H1 (cell line): ENCODE results near the gene CSHL1. TPM values are rescaled to one million over a fixed set of nuclear protein-coding genes. Genes with fewer than 3 reads are reported as not detected.
"Not testable (repeated sequence)": the region's sequence is repeated elsewhere in the genome, so short reads cannot be mapped to it uniquely, and the experiment has no call there.

Experiments
- CTCF ChIA-PET: fragments of 300-600 bp; sonication (Branson Sonifier 250); formaldehyde crosslinking; loops from one replicate; lab custom pipeline; 2021; ENCODE audit not compliant: partially characterized antibody; lab: Charles Lee
- POLR2A ChIA-PET: fragments of 300-600 bp; sonication (Branson Sonifier 250); formaldehyde crosslinking; loops from one replicate; lab custom pipeline; 2021; ENCODE audit warnings: inconsistent platforms; ENCODE audit not compliant: partially characterized antibody; lab: Charles Lee
- DNase-seq, 2 experiments: peaks; one replicate each; pipeline versions ENCODE4 v3.0.0 to v3.0.0-alpha.2; 2010 to 2022; ENCODE audit warnings: low spot score in 2 of 2, low read depth in 1 of 2, mixed read lengths in 1 of 2
- FAIRE-seq: peaks from 2 replicates; lab custom pipeline; 2011; peaks lifted over from hg19 to GRCh38; lab: Jason Lieb, UNC
- H2AFZ ChIP-seq: 2 replicates; pipeline ENCODE4 v1.8.1; 2012; ENCODE audit warnings: low read length, inconsistent platforms
- H2AK5ac ChIP-seq: 2 replicates; pipeline ENCODE4 v1.6.1; 2013; ENCODE audit warnings: low read depth, low read length
- H2BK120ac ChIP-seq: replicated peaks from 2 replicates; pipeline ENCODE3; 2013; ENCODE audit warnings: low read depth, low read length, inconsistent platforms
- H2BK12ac ChIP-seq: 2 replicates; pipeline ENCODE4 v1.6.1; 2013; ENCODE audit warnings: low read depth, low read length
- H2BK15ac ChIP-seq: 2 replicates; pipeline ENCODE4 v1.6.1; 2013; ENCODE audit warnings: low read length
- H2BK20ac ChIP-seq: 2 replicates; pipeline ENCODE4 v1.6.1; 2013; ENCODE audit warnings: low read length
- H2BK5ac ChIP-seq: 2 replicates; pipeline ENCODE4 v1.6.1; 2013; ENCODE audit warnings: low read depth, low read length
- H3K14ac ChIP-seq: 2 replicates; pipeline ENCODE4 v1.6.1; 2013; ENCODE audit warnings: inconsistent platforms; ENCODE audit not compliant: insufficient read length
- H3K18ac ChIP-seq: 2 replicates; pipeline ENCODE4 v1.6.1; 2013; ENCODE audit warnings: low read length; ENCODE audit errors: extremely low read depth
- H3K23ac ChIP-seq: 2 replicates; pipeline ENCODE4 v1.6.1; 2013; ENCODE audit warnings: inconsistent platforms; ENCODE audit not compliant: insufficient read length
- H3K23me2 ChIP-seq: 2 replicates; pipeline ENCODE4 v1.6.1; 2013; ENCODE audit warnings: low read depth, low read length
- H3K27ac ChIP-seq: 2 replicates; pipeline ENCODE4 v1.6.1; 2011; ENCODE audit warnings: low read depth, low read length, inconsistent platforms
- H3K27me3 ChIP-seq, 4 experiments: replicated peaks in 1 of 4; 1 replicate in 1 of 4; 2 replicates in 3 of 4; pipeline versions ENCODE4 v1.6.1 to v1.8.1; 2011 to 2013; ENCODE audit warnings: low read length in 3 of 4, mild to moderate bottlenecking in 3 of 4, inconsistent platforms in 2 of 4, mixed read lengths in 2 of 4, moderate library complexity in 1 of 4; ENCODE audit not compliant: control insufficient read depth in 3 of 4, insufficient read depth in 3 of 4; ENCODE audit errors: extremely low read depth in 1 of 4
- H3K36me3 ChIP-seq, 4 experiments: 2 replicates each; pipeline versions ENCODE4 v1.6.1 to v1.8.1; 2011 to 2013; ENCODE audit warnings: mild to moderate bottlenecking in 4 of 4, low read length in 3 of 4, moderate library complexity in 2 of 4, control low read depth in 1 of 4, inconsistent platforms in 1 of 4; ENCODE audit not compliant: insufficient read depth in 4 of 4, control insufficient read depth in 2 of 4
- H3K4ac ChIP-seq: replicated peaks from 2 replicates; pipeline ENCODE3; 2013; ENCODE audit warnings: low read length, low read depth, mixed read lengths, inconsistent platforms; ENCODE audit not compliant: insufficient read length
- H3K4me1 ChIP-seq, 4 experiments: replicated peaks in 1 of 4; 1 replicate in 1 of 4; 2 replicates in 3 of 4; pipeline versions ENCODE4 v1.6.1 to v1.8.1; 2011 to 2013; ENCODE audit warnings: low read length in 3 of 4, inconsistent platforms in 2 of 4, mixed read lengths in 1 of 4; ENCODE audit not compliant: insufficient read depth in 4 of 4, control insufficient read depth in 3 of 4
- H3K4me2 ChIP-seq, 2 experiments: 2 replicates each; pipeline versions ENCODE4 v1.6.1 to v1.8.1; 2011 to 2013; ENCODE audit warnings: low read depth in 2 of 2, low read length in 2 of 2, control low read depth in 1 of 2, inconsistent platforms in 1 of 2, mild to moderate bottlenecking in 1 of 2; ENCODE audit not compliant: insufficient read depth in 1 of 2
- H3K4me3 ChIP-seq, 4 experiments: fragments of 200-600, 300-600 bp in 1 of 4; sonication (generic), shearing (Covaris generic), sonication (Bioruptor Twin) in 1 of 4; 2 replicates each; pipeline versions ENCODE4 v1.5.1 to v1.8.1; 2011 to 2016; ENCODE audit warnings: low read length in 4 of 4, low read depth in 3 of 4, control low read depth in 2 of 4, inconsistent platforms in 2 of 4, mild to moderate bottlenecking in 2 of 4, mixed read lengths in 1 of 4, moderate library complexity in 1 of 4; ENCODE audit not compliant: insufficient read depth in 2 of 4; ENCODE audit errors: extremely low read depth in 1 of 4
- H3K56ac ChIP-seq: replicated peaks from 2 replicates; pipeline ENCODE3; 2013; ENCODE audit warnings: low read depth, mild to moderate bottlenecking, mixed read lengths, low read length, inconsistent platforms; ENCODE audit not compliant: insufficient read length
- H3K79me1 ChIP-seq: 2 replicates; pipeline ENCODE4 v1.6.1; 2013; ENCODE audit warnings: low read depth, low read length, control low read depth
- H3K79me2 ChIP-seq, 2 experiments: 2 replicates each; pipeline versions ENCODE4 v1.6.1 to v1.8.1; 2012 to 2013; ENCODE audit warnings: low read length in 2 of 2, mild to moderate bottlenecking in 2 of 2, inconsistent platforms in 1 of 2; ENCODE audit not compliant: insufficient read depth in 2 of 2, control insufficient read depth in 1 of 2
- H3K9ac ChIP-seq, 4 experiments: replicated peaks in 1 of 4; 1 replicate in 1 of 4; 2 replicates in 3 of 4; pipeline versions ENCODE4 v1.6.1 to v1.8.1; 2011 to 2013; ENCODE audit warnings: low read depth in 3 of 4, low read length in 3 of 4, control low read depth in 2 of 4, mild to moderate bottlenecking in 2 of 4, moderate library complexity in 2 of 4, inconsistent platforms in 1 of 4; ENCODE audit errors: extremely low read depth in 1 of 4
- H3K9me3 ChIP-seq, 2 experiments: 2 replicates each; pipeline versions ENCODE4 v1.6.1 to v1.8.1; 2012 to 2013; ENCODE audit warnings: mild to moderate bottlenecking in 2 of 2, moderate library complexity in 2 of 2, control low read depth in 1 of 2, inconsistent platforms in 1 of 2, low read depth in 1 of 2, low read length in 1 of 2, mixed read lengths in 1 of 2; ENCODE audit not compliant: insufficient read depth in 2 of 2
- H4K20me1 ChIP-seq, 2 experiments: replicated peaks in 1 of 2; 2 replicates each; pipeline versions ENCODE3 to v1.8.1; 2011 to 2013; ENCODE audit warnings: inconsistent platforms in 2 of 2, low read length in 2 of 2, mild to moderate bottlenecking in 1 of 2; ENCODE audit not compliant: insufficient read depth in 2 of 2, control insufficient read depth in 1 of 2
- H4K5ac ChIP-seq: 2 replicates; pipeline ENCODE4 v1.6.1; 2013; ENCODE audit warnings: low read length, low read depth, mixed read lengths, inconsistent platforms; ENCODE audit not compliant: insufficient read length
- H4K8ac ChIP-seq: 2 replicates; pipeline ENCODE4 v1.8.0; 2013; ENCODE audit warnings: mild to moderate bottlenecking, moderate library complexity, low read length, inconsistent platforms; ENCODE audit not compliant: insufficient read depth; ENCODE audit errors: extremely low read depth
- H4K91ac ChIP-seq: replicated peaks from 2 replicates; pipeline ENCODE3; 2013; ENCODE audit warnings: low read length, mixed read lengths, inconsistent platforms; ENCODE audit not compliant: insufficient read length
- ASH2L ChIP-seq: fragments of 200-600, 300-600 bp; sonication (generic); IDR thresholded peaks from one replicate; pipeline ENCODE4 v1.7.1; 2017; ENCODE audit warnings: low read length
- BACH1 ChIP-seq: IDR thresholded peaks from 2 replicates; pipeline ENCODE4 v1.6.1; 2012; ENCODE audit warnings: low read length, improper control_type of control experiment
- CTBP2 ChIP-seq: IDR thresholded peaks from 2 replicates; pipeline ENCODE4 v1.7.0; 2011; ENCODE audit warnings: borderline replicate concordance, mild to moderate bottlenecking, moderate library complexity, mixed read lengths, low read length; ENCODE audit not compliant: insufficient read depth, insufficient read length
- GABPA ChIP-seq: IDR thresholded peaks from 2 replicates; pipeline ENCODE4 v1.6.1; 2011; ENCODE audit warnings: mild to moderate bottlenecking, low read length, moderate library complexity, borderline replicate concordance; ENCODE audit not compliant: insufficient read depth
- JUND ChIP-seq: IDR thresholded peaks from 2 replicates; pipeline ENCODE4 v1.6.1; 2011; ENCODE audit warnings: mild to moderate bottlenecking, improper control_type of control experiment, low read length
- POU5F1 ChIP-seq: IDR thresholded peaks from 2 replicates; pipeline ENCODE4 v1.6.1; 2011; ENCODE audit warnings: low read depth, mild to moderate bottlenecking, low read length, moderate library complexity
- WGBS, 2 experiments: shearing (Covaris generic) in 1 of 2; methylation state at CpG; one replicate each; pipeline versions ENCODE4 v1.1.6 to v1.1.7; 2013 to 2015; ENCODE audit warnings: low lambda C conversion rate in 2 of 2, mixed read lengths in 2 of 2, inconsistent platforms in 1 of 2, low coverage in 1 of 2, missing lambda C conversion rate in 1 of 2; ENCODE audit not compliant: insufficient replicate concordance in 2 of 2, insufficient coverage in 1 of 2, insufficient read length in 1 of 2; ENCODE audit errors: extremely low coverage in 1 of 2, missing lambda C conversion rate in 1 of 2; 5-methylcytosine and 5-hydroxymethylcytosine counted together
- polyA plus RNA-seq, 7 experiments: library from polyadenylated mRNA; depleted of rRNA in 3 of 7; stranded (reverse) in 5 of 7; unstranded in 2 of 7; fragments of >200 nt in 5 of 7; fragments of 200-250 nt in 2 of 7; gene quantifications; 1 replicate in 5 of 7; 2 replicates in 1 of 7; 4 replicates in 1 of 7; pipeline versions ENCODE4 v1.2.1 to v1.2.3, GENCODE V29; 2011 to 2013; ENCODE audit warnings: missing spikeins in 2 of 7, mixed read lengths in 2 of 7
- total RNA-seq: library from RNA; stranded (reverse); fragmentation: NEBNext Ultra II Directional; extraction: Animal tissue kit (Norgen Biotek cat#: 25700); gene quantifications from 2 replicates; pipeline ENCODE4 v1.2.1, GENCODE V29; 2021
- TF ChIP-seq, protein P1 (sequence below): IDR thresholded peaks from 2 replicates; pipeline ENCODE4 v1.6.1; 2011; ENCODE audit warnings: low read length, improper control_type of control experiment
- TF ChIP-seq, protein P2 (sequence below), 3 experiments: IDR thresholded peaks; 1 replicate in 2 of 3; 2 replicates in 1 of 3; pipeline versions ENCODE4 v1.5.1 to v1.6.1; 2011; ENCODE audit warnings: low read length in 3 of 3, mild to moderate bottlenecking in 3 of 3, inconsistent platforms in 2 of 3, low read depth in 1 of 3, moderate library complexity in 1 of 3; ENCODE audit not compliant: insufficient read depth in 1 of 3; ENCODE audit errors: control extremely low read depth in 1 of 3

Gene CSHL1
- total and polyA plus RNA-seq, 2 of the 8 experiments (the other 6 are each of a cell fraction or from before 2014, with no cell fraction given) = not detected

DNA sequence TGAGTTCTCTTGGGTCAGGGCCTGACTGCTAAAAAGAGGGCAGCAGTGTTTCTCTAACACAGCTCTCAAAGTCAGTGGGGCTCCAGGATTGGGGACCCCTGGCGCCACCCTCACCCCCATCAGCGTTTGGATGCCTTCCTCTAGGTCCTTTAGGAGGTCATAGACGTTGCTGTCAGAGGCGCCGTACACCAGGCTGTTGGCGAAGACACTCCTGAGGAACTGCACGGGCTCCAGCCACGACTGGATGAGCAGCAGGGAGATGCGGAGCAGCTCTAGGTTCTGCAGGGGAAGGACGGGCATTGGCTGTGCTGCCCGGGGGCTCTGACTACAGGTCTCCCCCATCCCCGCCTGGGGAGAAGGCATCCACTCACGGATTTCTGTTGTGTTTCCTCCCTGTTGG lies 6.6 kb upstream of the CSHL1 start (continued):
- TF ChIP-seq, protein P1, sequence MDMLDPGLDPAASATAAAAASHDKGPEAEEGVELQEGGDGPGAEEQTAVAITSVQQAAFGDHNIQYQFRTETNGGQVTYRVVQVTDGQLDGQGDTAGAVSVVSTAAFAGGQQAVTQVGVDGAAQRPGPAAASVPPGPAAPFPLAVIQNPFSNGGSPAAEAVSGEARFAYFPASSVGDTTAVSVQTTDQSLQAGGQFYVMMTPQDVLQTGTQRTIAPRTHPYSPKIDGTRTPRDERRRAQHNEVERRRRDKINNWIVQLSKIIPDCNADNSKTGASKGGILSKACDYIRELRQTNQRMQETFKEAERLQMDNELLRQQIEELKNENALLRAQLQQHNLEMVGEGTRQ = no peak
- TF ChIP-seq POU5F1 (no peak), GABPA (no peak), CTBP2 (no peak), JUND (no peak), BACH1 (no peak), ASH2L (no peak)
- TF ChIP-seq, protein P2, sequence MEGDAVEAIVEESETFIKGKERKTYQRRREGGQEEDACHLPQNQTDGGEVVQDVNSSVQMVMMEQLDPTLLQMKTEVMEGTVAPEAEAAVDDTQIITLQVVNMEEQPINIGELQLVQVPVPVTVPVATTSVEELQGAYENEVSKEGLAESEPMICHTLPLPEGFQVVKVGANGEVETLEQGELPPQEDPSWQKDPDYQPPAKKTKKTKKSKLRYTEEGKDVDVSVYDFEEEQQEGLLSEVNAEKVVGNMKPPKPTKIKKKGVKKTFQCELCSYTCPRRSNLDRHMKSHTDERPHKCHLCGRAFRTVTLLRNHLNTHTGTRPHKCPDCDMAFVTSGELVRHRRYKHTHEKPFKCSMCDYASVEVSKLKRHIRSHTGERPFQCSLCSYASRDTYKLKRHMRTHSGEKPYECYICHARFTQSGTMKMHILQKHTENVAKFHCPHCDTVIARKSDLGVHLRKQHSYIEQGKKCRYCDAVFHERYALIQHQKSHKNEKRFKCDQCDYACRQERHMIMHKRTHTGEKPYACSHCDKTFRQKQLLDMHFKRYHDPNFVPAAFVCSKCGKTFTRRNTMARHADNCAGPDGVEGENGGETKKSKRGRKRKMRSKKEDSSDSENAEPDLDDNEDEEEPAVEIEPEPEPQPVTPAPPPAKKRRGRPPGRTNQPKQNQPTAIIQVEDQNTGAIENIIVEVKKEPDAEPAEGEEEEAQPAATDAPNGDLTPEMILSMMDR (IDR thresholded peaks at IDR 0.05; ENCODE audit: control extremely low read depth in 1 of 3, insufficient read depth in 1 of 3, low read depth in 1 of 3, low read length in 3 of 3) = no peak

- H3K18ac ChIP-seq, H2BK5ac ChIP-seq, H3K27ac ChIP-seq, H4K20me1 ChIP-seq, H3K79me1 ChIP-seq, H3K27me3 ChIP-seq, H2BK20ac ChIP-seq, H4K8ac ChIP-seq, H4K5ac ChIP-seq, H3K56ac ChIP-seq, H2BK120ac ChIP-seq, H3K36me3 ChIP-seq, H2AK5ac ChIP-seq, H3K4ac ChIP-seq, H3K4me3 ChIP-seq, H3K9me3 ChIP-seq, H4K91ac ChIP-seq, H3K14ac ChIP-seq, H3K4me2 ChIP-seq, H2AFZ ChIP-seq, H3K79me2 ChIP-seq, DNase-seq, H2BK15ac ChIP-seq, H3K9ac ChIP-seq, H3K4me1 ChIP-seq, FAIRE-seq, H2BK12ac ChIP-seq, H3K23ac ChIP-seq, H3K23me2 ChIP-seq: not testable (repeated sequence)
- CTCF ChIA-PET = interaction anchor here (0.6 to 11.2 kb wide), 19 partner anchors 10 to 370 kb away, joined by 3 to 270 read pairs (median 17); partner anchors contain the start of genes CD79B, GH2 and ICAM2
- POLR2A ChIA-PET = interaction anchor here (0.9 to 1.6 kb wide), 5 partner anchors 9 to 109 kb away, joined by 3 to 6 read pairs (median 3); no protein-coding TSS in a partner anchor
- WGBS, 2 experiments = 88% methylated on average over 10 of the region's 11 CpGs; no CpG with 5 or more reads in 1 of the 2 experiments
These were observed 6.1 kb upstream of the CSHL1 start for GRCh38 chr17:63917206-63917605.
